ENCODE results near the gene PDZD2.

PDZD2 gene

GRCh38 chr5:31823472-31823871 is 184.5 kb downstream of the PDZD2 start:
- no peak for DNase-seq (ENCODE audit: low read depth, low spot score)

GRCh38 chr5:31824869-31825517 is 186.1 kb downstream of the PDZD2 start:
- DNase-seq (ENCODE audit: low read depth, low spot score) = no peak

- no peak for DNase-seq (ENCODE audit: low read depth, low spot score)
Observed at GRCh38 chr5:31825518-31826068, 186.7 kb downstream of the PDZD2 start.

GRCh38 chr5:31827867-31828266 is 188.9 kb downstream of the PDZD2 start:
- no peak for DNase-seq (ENCODE audit: low read depth, low spot score)

GRCh38 chr5:31832966-31833365 is 194.0 kb downstream of the PDZD2 start:
- DNase-seq (ENCODE audit: low read depth, low spot score) = no peak

GRCh38 chr5:31833710-31834109 is 194.8 kb downstream of the PDZD2 start:
- DNase-seq (ENCODE audit: low read depth, low spot score) = no peak

- no peak for DNase-seq (ENCODE audit: low read depth, low spot score)
Observed at GRCh38 chr5:31844622-31845345, 205.9 kb downstream of the PDZD2 start.

- no peak for DNase-seq (ENCODE audit: low read depth, low spot score)
Observed at GRCh38 chr5:31845361-31845760, 206.4 kb downstream of the PDZD2 start.

- DNase-seq (ENCODE audit: low read depth, low spot score) = no peak
Observed at GRCh38 chr5:31846934-31847333, 208.0 kb downstream of the PDZD2 start.

GRCh38 chr5:31847354-31847753 is 208.4 kb downstream of the PDZD2 start:
- DNase-seq (ENCODE audit: low read depth, low spot score) = no peak

GRCh38 chr5:31850981-31851689 is 212.2 kb downstream of the PDZD2 start:
- no peak for DNase-seq (ENCODE audit: low read depth, low spot score)

GRCh38 chr5:31853398-31854135 is 214.6 kb downstream of the PDZD2 start:
- no peak for DNase-seq (ENCODE audit: low read depth, low spot score)

GRCh38 chr5:31854181-31855133 is 215.5 kb downstream of the PDZD2 start:
- DNase-seq (ENCODE audit: low read depth, low spot score) = no peak

GRCh38 chr5:31855134-31856040 is 216.5 kb downstream of the PDZD2 start:
- DNase-seq (ENCODE audit: low read depth, low spot score) = no peak

- DNase-seq (ENCODE audit: low read depth, low spot score) = no peak
Observed at GRCh38 chr5:31859096-31859495, 220.2 kb downstream of the PDZD2 start.

GRCh38 chr5:31860278-31860677 is 221.3 kb downstream of the PDZD2 start:
- DNase-seq (ENCODE audit: low read depth, low spot score) = no peak

GRCh38 chr5:31860726-31861433 is 221.9 kb downstream of the PDZD2 start:
- DNase-seq (ENCODE audit: low read depth, low spot score) = no peak

GRCh38 chr5:31861601-31862000 is 222.7 kb downstream of the PDZD2 start:
- DNase-seq (ENCODE audit: low read depth, low spot score) = no peak

GRCh38 chr5:31863991-31864411 is 225.1 kb downstream of the PDZD2 start:
- DNase-seq (ENCODE audit: low read depth, low spot score) = no peak
